H9 (cell line): ENCODE data around the gene WDFY3. TPM values are rescaled to one million over a fixed set of nuclear protein-coding genes. Genes with fewer than 3 reads are reported as not detected.

ENCODE experiments used
- DNase-seq: peaks from one replicate; pipeline ENCODE4 v3.0.0-alpha.2; 2017
- H2AFZ ChIP-seq: one replicate; pipeline ENCODE4 v1.6.1; 2013; ENCODE audit warnings: mild to moderate bottlenecking, low read length, control low read depth, moderate library complexity
- H2AK5ac ChIP-seq: 2 replicates; pipeline ENCODE4 v1.6.1; 2013; ENCODE audit warnings: low read length, control low read depth, mixed read lengths; ENCODE audit not compliant: insufficient read length
- H2BK120ac ChIP-seq: one replicate; pipeline ENCODE4 v1.6.1; 2013; ENCODE audit warnings: low read depth, mild to moderate bottlenecking, low read length, control low read depth, inconsistent platforms; ENCODE audit not compliant: poor library complexity, severe bottlenecking
- H2BK12ac ChIP-seq: 2 replicates; pipeline ENCODE4 v1.6.1; 2013; ENCODE audit warnings: low read length, control low read depth, mixed read lengths, low read depth; ENCODE audit not compliant: insufficient read length
- H2BK15ac ChIP-seq: 2 replicates; pipeline ENCODE4 v1.6.1; 2013; ENCODE audit warnings: low read depth, low read length, control low read depth
- H2BK20ac ChIP-seq: one replicate; pipeline ENCODE4 v1.6.1; 2013; ENCODE audit warnings: low read depth, mild to moderate bottlenecking, low read length, control low read depth, inconsistent platforms; ENCODE audit not compliant: poor library complexity, severe bottlenecking
- H2BK5ac ChIP-seq: 2 replicates; pipeline ENCODE4 v1.6.1; 2013; ENCODE audit warnings: low read length, control low read depth, mixed read lengths; ENCODE audit not compliant: insufficient read length
- H3K14ac ChIP-seq: 2 replicates; pipeline ENCODE4 v1.6.1; 2013; ENCODE audit warnings: low read length, control low read depth; ENCODE audit not compliant: insufficient read depth
- H3K18ac ChIP-seq: 2 replicates; pipeline ENCODE4 v1.6.1; 2013; ENCODE audit warnings: low read depth, mild to moderate bottlenecking, mixed read lengths, low read length, control low read depth; ENCODE audit not compliant: insufficient read length
- H3K23ac ChIP-seq: 2 replicates; pipeline ENCODE4 v1.6.1; 2013; ENCODE audit warnings: low read length, control low read depth, mixed read lengths, low read depth; ENCODE audit not compliant: insufficient read length
- H3K23me2 ChIP-seq: 2 replicates; pipeline ENCODE4 v1.6.1; 2013; ENCODE audit warnings: low read depth, mild to moderate bottlenecking, mixed read lengths, low read length, control low read depth; ENCODE audit not compliant: insufficient read length, poor library complexity, severe bottlenecking
- H3K27ac ChIP-seq: 2 replicates; pipeline ENCODE4 v1.5.1; 2013; ENCODE audit warnings: low read length, control low read depth, mixed read lengths, low read depth; ENCODE audit not compliant: insufficient read length
- H3K27me3 ChIP-seq: 2 replicates; pipeline ENCODE4 v1.6.1; 2013; ENCODE audit warnings: low read length, control low read depth, inconsistent platforms; ENCODE audit not compliant: insufficient read depth
- H3K4ac ChIP-seq: 2 replicates; pipeline ENCODE4 v1.6.1; 2013; ENCODE audit warnings: low read depth, mild to moderate bottlenecking, control low read depth, inconsistent platforms, low read length, moderate library complexity
- H3K4me1 ChIP-seq: 2 replicates; pipeline ENCODE4 v1.6.1; 2013; ENCODE audit warnings: low read length, control low read depth, inconsistent platforms; ENCODE audit not compliant: insufficient read depth
- H3K4me2 ChIP-seq: 2 replicates; pipeline ENCODE4 v1.6.1; 2013; ENCODE audit warnings: low read length, control low read depth, mixed read lengths; ENCODE audit not compliant: insufficient read length, insufficient read depth
- H3K56ac ChIP-seq: 2 replicates; pipeline ENCODE4 v1.6.1; 2013; ENCODE audit warnings: low read depth, mild to moderate bottlenecking, mixed read lengths, low read length, control low read depth; ENCODE audit not compliant: insufficient read length
- H3K79me1 ChIP-seq: 2 replicates; pipeline ENCODE4 v1.6.1; 2013; ENCODE audit warnings: low read depth, mild to moderate bottlenecking, moderate library complexity, low read length, control low read depth, inconsistent platforms; ENCODE audit not compliant: insufficient read depth, poor library complexity, severe bottlenecking
- H3K79me2 ChIP-seq: 2 replicates; pipeline ENCODE4 v1.6.1; 2013; ENCODE audit warnings: low read length, control low read depth, inconsistent platforms; ENCODE audit not compliant: insufficient read depth
- H3K9ac ChIP-seq: 2 replicates; pipeline ENCODE4 v1.6.1; 2013; ENCODE audit warnings: low read length, control low read depth, mixed read lengths; ENCODE audit not compliant: insufficient read length; ENCODE audit errors: extremely low read depth
- H3K9me3 ChIP-seq: one replicate; pipeline ENCODE4 v1.6.1; 2013; ENCODE audit warnings: low read depth, low read length, inconsistent platforms; ENCODE audit not compliant: control insufficient read depth
- H3T11ph ChIP-seq: one replicate; pipeline ENCODE4 v1.6.1; 2013; ENCODE audit warnings: mild to moderate bottlenecking, low read length, control low read depth, inconsistent platforms
- H4K20me1 ChIP-seq: one replicate; pipeline ENCODE4 v1.6.1; 2013; ENCODE audit not compliant: control insufficient read depth, insufficient read length, insufficient read depth
- H4K5ac ChIP-seq: 2 replicates; pipeline ENCODE4 v1.6.1; 2013; ENCODE audit warnings: low read depth, mild to moderate bottlenecking, mixed read lengths, low read length, control low read depth; ENCODE audit not compliant: insufficient read length
- H4K8ac ChIP-seq: replicated peaks from 2 replicates; pipeline ENCODE4 v1.6.1; 2013; ENCODE audit warnings: low read length, control low read depth, mixed read lengths, low read depth; ENCODE audit not compliant: insufficient read length
- H4K91ac ChIP-seq: 2 replicates; pipeline ENCODE4 v1.6.1; 2013; ENCODE audit warnings: low read depth, mild to moderate bottlenecking, moderate library complexity, mixed read lengths, low read length, control low read depth; ENCODE audit not compliant: insufficient read length
- H3K27ac Mint-ChIP-seq, 3 experiments: 2 replicates in 2 of 3; 3 replicates in 1 of 3; pipeline ENCODE4 v1.8.0; 2020 to 2021; ENCODE audit warnings: mixed read lengths in 3 of 3, mild to moderate bottlenecking in 1 of 3, moderate library complexity in 1 of 3
- H3K27me3 Mint-ChIP-seq: 2 replicates; pipeline ENCODE4 v1.8.0; 2021; ENCODE audit warnings: low read depth, mild to moderate bottlenecking, moderate library complexity, mixed read lengths
- H3K36me3 Mint-ChIP-seq, 3 experiments: 2 replicates in 2 of 3; 3 replicates in 1 of 3; pipeline ENCODE4 v1.8.0; 2020 to 2021; ENCODE audit warnings: low read depth in 3 of 3, mixed read lengths in 3 of 3; ENCODE audit not compliant: insufficient read depth in 1 of 3
- H3K4me1 Mint-ChIP-seq, 2 experiments: 2 replicates each; pipeline ENCODE4 v1.8.0; 2020; ENCODE audit warnings: mixed read lengths in 2 of 2
- H3K4me3 Mint-ChIP-seq, 2 experiments: 2 replicates in 1 of 2; 3 replicates in 1 of 2; pipeline ENCODE4 v1.8.0; 2020 to 2021; ENCODE audit warnings: mild to moderate bottlenecking in 2 of 2, mixed read lengths in 2 of 2, moderate library complexity in 1 of 2
- H3K9me3 Mint-ChIP-seq, 2 experiments: 2 replicates in 1 of 2; 3 replicates in 1 of 2; pipeline ENCODE4 v1.8.0; 2020; ENCODE audit warnings: mild to moderate bottlenecking in 2 of 2, mixed read lengths in 2 of 2, moderate library complexity in 1 of 2
- WGBS: extraction: QIAGEN DNeasy Blood & Tissue Kit; methylation state at CpG from one replicate; pipeline ENCODE4 v1.1.7; 2013; ENCODE audit warnings: missing lambda C conversion rate, low lambda C conversion rate, mixed read lengths; ENCODE audit not compliant: insufficient read length; ENCODE audit errors: extremely low coverage; 5-methylcytosine and 5-hydroxymethylcytosine counted together
- total RNA-seq: library from RNA; stranded (reverse); gene quantifications from 2 replicates; pipeline ENCODE4 v1.2.1, GENCODE V29; 2021
- TF ChIP-seq, protein P1 (sequence below): fragments of 200-600 bp; sonication (generic); conservative IDR thresholded peaks from 3 replicates; pipeline ENCODE4 v1.8.0; 2021; ENCODE audit warnings: antibody characterized with exemption, mild to moderate bottlenecking

WDFY3 gene
- total RNA-seq, 1 experiment from 2014 or later: 54.6 TPM

DNA sequence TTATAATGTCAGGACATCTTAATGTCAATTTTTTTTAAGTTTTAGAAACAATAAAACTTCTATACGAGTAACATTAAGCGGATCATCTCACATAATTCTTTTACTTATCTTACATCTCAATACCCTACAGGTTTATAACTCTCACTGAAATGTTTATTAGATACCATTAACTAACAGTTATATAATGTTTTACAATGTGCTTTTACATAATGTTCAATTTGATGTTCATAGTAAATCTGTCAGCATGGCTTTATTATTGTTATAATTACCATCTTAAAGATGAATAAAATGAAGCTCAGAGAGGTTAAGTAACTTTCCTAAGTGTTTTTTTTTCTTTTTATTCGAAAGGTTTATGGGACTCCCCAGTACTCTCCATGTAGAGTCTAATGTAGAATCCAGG is 33.9 kb upstream of the WDFY3 start:
- no peak overlapping the region for H3K14ac ChIP-seq
- no peak overlapping the region for H2BK5ac ChIP-seq
- no peak for DNase-seq
- H2AFZ ChIP-seq: no peak overlapping the region
- no peak overlapping the region for H4K91ac ChIP-seq
- no peak overlapping the region for H3K4ac ChIP-seq
- Mint-ChIP-seq H3K36me3 (no peaks in the 10 kb centered on the region), H3K27me3 (no peaks in the 10 kb centered on the region), H3K27ac (no peak overlapping the region), H3K9me3 (no peaks in the 10 kb centered on the region), H3K4me1 (peaks cover 0 to 3% of the 10 kb centered on the region in 2 experiments; a peak in 1 of 4 replicates), H3K4me3 (no peak overlapping the region)
- no peak overlapping the region for H3K23ac ChIP-seq
- H2BK12ac ChIP-seq: no peak overlapping the region
- no peak overlapping the region for H3T11ph ChIP-seq
- H2BK120ac ChIP-seq: no peak overlapping the region
- H2BK15ac ChIP-seq: no peak overlapping the region
- H3K27me3 ChIP-seq: no peaks in the 10 kb centered on the region
- H4K8ac ChIP-seq: no peak overlapping the region
- H3K79me1 ChIP-seq: no peaks in the 10 kb centered on the region
- H3K27ac ChIP-seq: no peak overlapping the region
- H3K9ac ChIP-seq: no peak overlapping the region
- no peaks in the 10 kb centered on the region for H3K4me1 ChIP-seq
- no peaks in the 10 kb centered on the region for H3K23me2 ChIP-seq
- TF ChIP-seq, protein P1, sequence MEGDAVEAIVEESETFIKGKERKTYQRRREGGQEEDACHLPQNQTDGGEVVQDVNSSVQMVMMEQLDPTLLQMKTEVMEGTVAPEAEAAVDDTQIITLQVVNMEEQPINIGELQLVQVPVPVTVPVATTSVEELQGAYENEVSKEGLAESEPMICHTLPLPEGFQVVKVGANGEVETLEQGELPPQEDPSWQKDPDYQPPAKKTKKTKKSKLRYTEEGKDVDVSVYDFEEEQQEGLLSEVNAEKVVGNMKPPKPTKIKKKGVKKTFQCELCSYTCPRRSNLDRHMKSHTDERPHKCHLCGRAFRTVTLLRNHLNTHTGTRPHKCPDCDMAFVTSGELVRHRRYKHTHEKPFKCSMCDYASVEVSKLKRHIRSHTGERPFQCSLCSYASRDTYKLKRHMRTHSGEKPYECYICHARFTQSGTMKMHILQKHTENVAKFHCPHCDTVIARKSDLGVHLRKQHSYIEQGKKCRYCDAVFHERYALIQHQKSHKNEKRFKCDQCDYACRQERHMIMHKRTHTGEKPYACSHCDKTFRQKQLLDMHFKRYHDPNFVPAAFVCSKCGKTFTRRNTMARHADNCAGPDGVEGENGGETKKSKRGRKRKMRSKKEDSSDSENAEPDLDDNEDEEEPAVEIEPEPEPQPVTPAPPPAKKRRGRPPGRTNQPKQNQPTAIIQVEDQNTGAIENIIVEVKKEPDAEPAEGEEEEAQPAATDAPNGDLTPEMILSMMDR: no peak
- H3K4me2 ChIP-seq: no peak overlapping the region
- H3K79me2 ChIP-seq: no peaks in the 10 kb centered on the region
- H4K5ac ChIP-seq: no peak overlapping the region
- no peak overlapping the region for H3K56ac ChIP-seq
- H3K9me3 ChIP-seq: no peaks in the 10 kb centered on the region
- no peak overlapping the region for H2BK20ac ChIP-seq
- H2AK5ac ChIP-seq: no peak overlapping the region
- WGBS: no CpG with 5 or more reads among the region's 3 CpGs
- H3K18ac ChIP-seq: no peak overlapping the region
- no peaks in the 10 kb centered on the region for H4K20me1 ChIP-seq
